ENCODE measurements around the gene CDKAL1.

DNA sequence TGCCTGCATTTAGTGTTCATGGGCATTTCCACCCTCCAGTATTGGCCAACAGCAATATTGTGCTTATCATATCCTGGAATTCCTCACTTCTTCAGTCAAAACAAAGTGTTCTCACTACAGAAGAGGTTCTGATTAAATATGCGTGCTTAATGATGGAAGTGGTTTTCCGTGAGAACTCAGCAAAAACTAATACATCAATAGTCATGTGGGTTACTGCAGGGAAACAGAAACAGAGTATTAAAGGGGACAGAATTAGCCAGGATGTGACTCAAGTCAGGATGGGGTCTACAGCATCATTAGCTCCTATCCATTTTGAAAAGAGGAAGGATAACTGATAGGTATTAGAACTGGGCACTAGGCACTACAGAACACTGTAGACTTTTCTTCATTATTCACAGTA is 384.6 kb downstream of the CDKAL1 start:
- TF ChIP-seq, protein P1, sequence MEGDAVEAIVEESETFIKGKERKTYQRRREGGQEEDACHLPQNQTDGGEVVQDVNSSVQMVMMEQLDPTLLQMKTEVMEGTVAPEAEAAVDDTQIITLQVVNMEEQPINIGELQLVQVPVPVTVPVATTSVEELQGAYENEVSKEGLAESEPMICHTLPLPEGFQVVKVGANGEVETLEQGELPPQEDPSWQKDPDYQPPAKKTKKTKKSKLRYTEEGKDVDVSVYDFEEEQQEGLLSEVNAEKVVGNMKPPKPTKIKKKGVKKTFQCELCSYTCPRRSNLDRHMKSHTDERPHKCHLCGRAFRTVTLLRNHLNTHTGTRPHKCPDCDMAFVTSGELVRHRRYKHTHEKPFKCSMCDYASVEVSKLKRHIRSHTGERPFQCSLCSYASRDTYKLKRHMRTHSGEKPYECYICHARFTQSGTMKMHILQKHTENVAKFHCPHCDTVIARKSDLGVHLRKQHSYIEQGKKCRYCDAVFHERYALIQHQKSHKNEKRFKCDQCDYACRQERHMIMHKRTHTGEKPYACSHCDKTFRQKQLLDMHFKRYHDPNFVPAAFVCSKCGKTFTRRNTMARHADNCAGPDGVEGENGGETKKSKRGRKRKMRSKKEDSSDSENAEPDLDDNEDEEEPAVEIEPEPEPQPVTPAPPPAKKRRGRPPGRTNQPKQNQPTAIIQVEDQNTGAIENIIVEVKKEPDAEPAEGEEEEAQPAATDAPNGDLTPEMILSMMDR (IDR thresholded peaks at IDR 0.05; ENCODE audit: low read depth, low read length) = no peak
- no peak for TF ChIP-seq EZH2phosphoT487 (IDR thresholded peaks at IDR 0.05; ENCODE audit: low read depth)
